HEK293 (cell line): ENCODE data around the gene DEPDC5.

Experiments used
- CTCF ChIA-PET: fragments of 350-600 bp; formaldehyde crosslinking; extraction: SDS; loops from one replicate; lab custom pipeline; 2021; ENCODE audit warnings: antibody characterized with exemption; lab: Yijun Ruan, JAX
- POLR2A ChIA-PET: fragments of 300-600 bp; formaldehyde crosslinking; extraction: SDS; loops from one replicate; lab custom pipeline; 2020; ENCODE audit warnings: antibody characterized with exemption, inconsistent platforms; lab: Yijun Ruan, JAX
- H3K27ac ChIP-seq: fragments of 200-500 bp; sonication (Bioruptor generic); 2 replicates; pipeline ENCODE4 v1.5.1; 2014; ENCODE audit warnings: low read depth, low read length, control low read depth, inconsistent platforms; ENCODE audit errors: extremely low read depth
- H3K36me3 ChIP-seq, 2 experiments: fragments of 200-500 bp in 1 of 2; sonication (Bioruptor generic) in 1 of 2; 1 replicate in 1 of 2; 2 replicates in 1 of 2; pipeline ENCODE4 v1.5.1; 2014 to 2017; ENCODE audit warnings: inconsistent platforms in 2 of 2, low read length in 2 of 2; ENCODE audit not compliant: control insufficient read depth in 2 of 2, insufficient read depth in 1 of 2
- H3K4me1 ChIP-seq: fragments of 200-500 bp; sonication (Bioruptor generic); 2 replicates; pipeline ENCODE4 v1.5.1; 2014; ENCODE audit warnings: mild to moderate bottlenecking, low read length, inconsistent platforms; ENCODE audit not compliant: control insufficient read depth, insufficient read depth
- H3K4me3 ChIP-seq: 2 replicates; pipeline ENCODE4 v1.5.1; 2011; ENCODE audit warnings: low read depth, mild to moderate bottlenecking, control low read depth, low read length, moderate library complexity
- H3K9me3 ChIP-seq: fragments of 200-500 bp; sonication (Bioruptor generic); 2 replicates; pipeline ENCODE4 v1.5.1; 2014; ENCODE audit warnings: low read depth, low read length, inconsistent platforms; ENCODE audit not compliant: control insufficient read depth, insufficient read depth
- GFI1B ChIP-seq: fragments of 450-650 bp; formaldehyde crosslinking; IDR thresholded peaks from 2 replicates; pipeline ENCODE4 v1.5.1; 2016; ENCODE audit warnings: missing biosample characterization, missing genetic modification characterization
- PRDM10 ChIP-seq: fragments of 450-650 bp; formaldehyde crosslinking; IDR thresholded peaks from 2 replicates; pipeline ENCODE4 v1.5.1; 2016; ENCODE audit warnings: missing biosample characterization, missing genetic modification characterization
- SALL2 ChIP-seq: fragments of 450-650 bp; formaldehyde crosslinking; IDR thresholded peaks from 2 replicates; pipeline ENCODE4 v1.5.0; 2017; ENCODE audit warnings: missing biosample characterization, mild to moderate bottlenecking, missing genetic modification characterization, borderline replicate concordance
- ZBTB20 ChIP-seq: fragments of 450-650 bp; formaldehyde crosslinking; IDR thresholded peaks from 2 replicates; pipeline ENCODE4 v1.5.1; 2016; ENCODE audit warnings: missing biosample characterization, missing genetic modification characterization
- ZNF132 ChIP-seq: fragments of 450-650 bp; formaldehyde crosslinking; IDR thresholded peaks from 2 replicates; pipeline ENCODE4 v1.5.1; 2017; ENCODE audit warnings: missing biosample characterization, missing genetic modification characterization, borderline replicate concordance
- ZNF16 ChIP-seq: fragments of 450-650 bp; formaldehyde crosslinking; IDR thresholded peaks from 2 replicates; pipeline ENCODE4 v1.5.1; 2016; ENCODE audit warnings: low read depth, missing biosample characterization, missing genetic modification characterization
- ZNF184 ChIP-seq: fragments of 450-650 bp; IDR thresholded peaks from 2 replicates; pipeline ENCODE4 v1.5.1; 2018; ENCODE audit warnings: missing biosample characterization, mild to moderate bottlenecking, missing genetic modification characterization
- ZNF214 ChIP-seq: fragments of 450-650 bp; formaldehyde crosslinking; IDR thresholded peaks from 2 replicates; pipeline ENCODE4 v1.5.1; 2017; ENCODE audit warnings: missing biosample characterization, mild to moderate bottlenecking, missing genetic modification characterization, borderline replicate concordance
- ZNF280C ChIP-seq: fragments of 450-650 bp; formaldehyde crosslinking; IDR thresholded peaks from 2 replicates; pipeline ENCODE4 v1.5.1; 2016; ENCODE audit warnings: missing biosample characterization, missing genetic modification characterization
- ZNF311 ChIP-seq: fragments of 450-650 bp; formaldehyde crosslinking; IDR thresholded peaks from 2 replicates; pipeline ENCODE4 v1.5.1; 2017; ENCODE audit warnings: missing biosample characterization, missing genetic modification characterization, borderline replicate concordance
- ZNF398 ChIP-seq: fragments of 450-650 bp; formaldehyde crosslinking; IDR thresholded peaks from 2 replicates; pipeline ENCODE4 v1.5.1; 2017; ENCODE audit warnings: missing biosample characterization, missing genetic modification characterization
- ZNF513 ChIP-seq: fragments of 450-650 bp; IDR thresholded peaks from 2 replicates; pipeline ENCODE4 v1.5.1; 2018; ENCODE audit warnings: missing biosample characterization, missing genetic modification characterization
- ZNF548 ChIP-seq: fragments of 450-650 bp; formaldehyde crosslinking; IDR thresholded peaks from 2 replicates; pipeline ENCODE4 v1.5.1; 2016; ENCODE audit warnings: missing biosample characterization, missing genetic modification characterization
- ZNF747 ChIP-seq: fragments of 450-650 bp; formaldehyde crosslinking; IDR thresholded peaks from 2 replicates; pipeline ENCODE4 v1.5.1; 2016; ENCODE audit warnings: missing biosample characterization, missing genetic modification characterization
- ZNF777 ChIP-seq: fragments of 450-650 bp; formaldehyde crosslinking; IDR thresholded peaks from 2 replicates; pipeline ENCODE4 v1.5.1; 2017; ENCODE audit warnings: missing biosample characterization, missing genetic modification characterization, borderline replicate concordance
- ZXDB ChIP-seq: fragments of 450-650 bp; formaldehyde crosslinking; IDR thresholded peaks from 2 replicates; pipeline ENCODE4 v1.5.1; 2016; ENCODE audit warnings: missing biosample characterization, missing genetic modification characterization

DEPDC5 gene

GRCh38 chr22:31881200-31881599 lies 127.4 kb downstream of the DEPDC5 start (continued):
- TF ChIP-seq ZNF548 (tag by site-specific recombination): no peak

- H3K36me3 ChIP-seq: peaks cover 0 to 30% of the 10 kb centered on the region in 2 experiments; a peak in 2 of 3 replicates
- CTCF ChIA-PET: interaction anchor here (0.7 kb wide), 1 partner anchor 313 kb away, joined by 3 read pairs; no protein-coding TSS in a partner anchor
- POLR2A ChIA-PET: interaction anchor here (0.7 kb wide), 1 partner anchor 396 kb away, joined by 4 read pairs; no protein-coding TSS in a partner anchor
- no peak overlapping the region for H3K27ac ChIP-seq
- no peaks in the 10 kb centered on the region for H3K9me3 ChIP-seq
- TF ChIP-seq PRDM10 (no peak), ZNF311 (tag by site-specific recombination) (no peak), ZNF747 (tag by site-specific recombination) (no peak), ZNF132 (tag by site-specific recombination) (no peak), ZNF214 (no peak), ZXDB (tag by site-specific recombination) (no peak), ZNF184 (tag by site-specific recombination) (no peak), ZNF398 (no peak), ZNF777 (tag by site-specific recombination) (no peak), ZNF513 (tag by site-specific recombination) (no peak), GFI1B (tag by site-specific recombination) (no peak), SALL2 (tag by site-specific recombination) (no peak), ZNF280C (tag by site-specific recombination) (no peak), ZNF16 (tag by site-specific recombination) (no peak), ZBTB20 (tag by site-specific recombination) (no peak)
- no peaks in the 10 kb centered on the region for H3K4me1 ChIP-seq
- H3K4me3 ChIP-seq: no peak overlapping the region
Observed at GRCh38 chr22:31881865-31882264, 128.0 kb downstream of the DEPDC5 start.
